Neuronal stem cell (in vitro differentiated cells): ENCODE results near the gene CAPG.

Experiments
- DNase-seq: peaks from one replicate; pipeline ENCODE4 v3.0.0-alpha.2; 2013; ENCODE audit warnings: low spot score
- H2AFZ ChIP-seq: one replicate; pipeline ENCODE4 v1.6.1; 2013; ENCODE audit warnings: mild to moderate bottlenecking, low read length, inconsistent platforms
- H2AK5ac ChIP-seq: 2 replicates; pipeline ENCODE4 v1.6.1; 2013; ENCODE audit warnings: low read depth, mild to moderate bottlenecking, inconsistent platforms, low read length, moderate library complexity, mixed read lengths
- H2BK120ac ChIP-seq: 2 replicates; pipeline ENCODE4 v1.6.1; 2013; ENCODE audit warnings: low read depth, mild to moderate bottlenecking, inconsistent platforms, low read length, moderate library complexity, mixed read lengths
- H2BK12ac ChIP-seq: one replicate; pipeline ENCODE4 v1.6.1; 2013; ENCODE audit warnings: low read length, inconsistent platforms
- H2BK15ac ChIP-seq: 2 replicates; pipeline ENCODE4 v1.6.1; 2013; ENCODE audit warnings: mild to moderate bottlenecking, low read length, inconsistent platforms, mixed read lengths
- H2BK5ac ChIP-seq: one replicate; pipeline ENCODE4 v1.6.1; 2013; ENCODE audit warnings: inconsistent platforms, mild to moderate bottlenecking, low read length, moderate library complexity
- H3K14ac ChIP-seq: one replicate; pipeline ENCODE4 v1.6.1; 2013; ENCODE audit warnings: low read length, inconsistent platforms
- H3K18ac ChIP-seq: 2 replicates; pipeline ENCODE4 v1.6.1; 2013; ENCODE audit warnings: low read length, inconsistent platforms
- H3K23ac ChIP-seq: 2 replicates; pipeline ENCODE4 v1.6.1; 2013; ENCODE audit warnings: low read depth, mild to moderate bottlenecking, mixed read lengths, low read length, inconsistent platforms; ENCODE audit not compliant: poor library complexity
- H3K27ac ChIP-seq: replicated peaks from 3 replicates; pipeline ENCODE4 v1.5.1; 2013; ENCODE audit warnings: low read length, inconsistent platforms
- H3K27me3 ChIP-seq, 3 experiments: 2 replicates each; pipeline ENCODE4 v1.6.1; 2013; ENCODE audit warnings: low read length in 3 of 3, mild to moderate bottlenecking in 2 of 3, inconsistent platforms in 1 of 3, low read depth in 1 of 3, mixed read lengths in 1 of 3, moderate library complexity in 1 of 3; ENCODE audit not compliant: control insufficient read depth in 3 of 3, insufficient read depth in 3 of 3
- H3K36me3 ChIP-seq, 2 donors: replicated peaks in 1 of 2; 2 replicates each; pipeline ENCODE4 v1.6.1; 2013; ENCODE audit warnings: low read length in 2 of 2; ENCODE audit not compliant: control insufficient read depth in 2 of 2, insufficient read depth in 2 of 2
- H3K4ac ChIP-seq: 2 replicates; pipeline ENCODE4 v1.6.1; 2013; ENCODE audit warnings: inconsistent platforms, mild to moderate bottlenecking, low read length, moderate library complexity
- H3K4me1 ChIP-seq, 2 donors: 1 replicate in 1 of 2; 2 replicates in 1 of 2; pipeline ENCODE4 v1.6.1; 2013; ENCODE audit warnings: low read length in 2 of 2, low read depth in 1 of 2; ENCODE audit not compliant: control insufficient read depth in 2 of 2, insufficient read depth in 1 of 2
- H3K4me2 ChIP-seq: one replicate; pipeline ENCODE4 v1.6.1; 2013; ENCODE audit warnings: mild to moderate bottlenecking, low read length, inconsistent platforms; ENCODE audit not compliant: insufficient read depth, poor library complexity, severe bottlenecking
- H3K4me3 ChIP-seq, 2 donors: 2 replicates each; pipeline ENCODE4 v1.5.1; 2013; ENCODE audit warnings: low read length in 2 of 2, mild to moderate bottlenecking in 2 of 2, inconsistent platforms in 1 of 2, moderate library complexity in 1 of 2
- H3K79me1 ChIP-seq: one replicate; pipeline ENCODE4 v1.6.1; 2013; ENCODE audit warnings: low read depth, mild to moderate bottlenecking, inconsistent platforms, low read length, moderate library complexity
- H3K9ac ChIP-seq: one replicate; pipeline ENCODE4 v1.6.1; 2013; ENCODE audit warnings: mild to moderate bottlenecking, low read depth, low read length, inconsistent platforms; ENCODE audit not compliant: poor library complexity
- H3K9me3 ChIP-seq, 2 donors: replicated peaks in 1 of 2; 2 replicates each; pipeline versions ENCODE3 to v1.6.1; 2013; ENCODE audit warnings: low read length in 2 of 2, mild to moderate bottlenecking in 2 of 2, inconsistent platforms in 1 of 2, low read depth in 1 of 2, mixed read lengths in 1 of 2, moderate library complexity in 1 of 2; ENCODE audit not compliant: control insufficient read depth in 2 of 2, insufficient read depth in 1 of 2
- H4K8ac ChIP-seq: one replicate; pipeline ENCODE4 v1.6.1; 2013; ENCODE audit warnings: low read depth, mild to moderate bottlenecking, inconsistent platforms, low read length, moderate library complexity
- H4K91ac ChIP-seq: one replicate; pipeline ENCODE4 v1.6.1; 2013; ENCODE audit warnings: low read length, low read depth, mild to moderate bottlenecking, inconsistent platforms; ENCODE audit not compliant: poor library complexity
- WGBS, 2 donors: extraction: QIAGEN DNeasy Blood & Tissue Kit; methylation state at CpG; one replicate each; pipeline ENCODE4 v1.1.7; 2013; ENCODE audit warnings: missing lambda C conversion rate in 2 of 2, mixed read lengths in 1 of 2; ENCODE audit not compliant: insufficient read length in 2 of 2, insufficient replicate concordance in 1 of 2; ENCODE audit errors: extremely low coverage in 2 of 2; 5-methylcytosine and 5-hydroxymethylcytosine counted together

CAPG gene

DNA sequence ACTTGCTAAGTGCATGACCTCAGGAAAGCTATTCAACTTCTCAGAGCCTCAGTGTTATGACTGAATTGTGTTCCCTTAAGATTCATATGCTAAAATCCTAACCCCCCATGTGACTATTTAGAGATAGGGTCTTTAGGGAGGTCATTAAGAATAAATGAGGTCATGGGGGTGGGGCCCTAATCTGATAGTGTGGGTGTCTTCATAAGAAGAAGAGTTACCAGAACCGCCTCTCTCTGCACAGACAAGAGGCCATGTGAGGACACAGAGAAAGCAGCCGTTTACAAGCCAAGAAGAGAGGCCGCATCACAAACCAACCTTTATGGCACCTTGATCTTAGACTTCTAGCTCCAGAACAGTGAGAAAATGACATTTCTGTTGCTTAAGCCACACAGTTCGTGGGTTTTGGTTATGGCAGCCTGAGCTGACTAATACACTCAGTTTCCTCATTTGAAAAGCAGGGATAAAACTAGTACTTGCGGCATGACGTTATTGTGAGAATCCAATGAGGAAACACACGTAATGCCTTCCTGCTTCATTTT is 18.2 kb upstream of the CAPG start:
- no CpG with 5 or more reads among the region's 7 CpGs for WGBS, 2 donors
- Histone ChIP-seq H3K27ac (no peak overlapping the region), H3K4me2 (no peak overlapping the region)

DNA sequence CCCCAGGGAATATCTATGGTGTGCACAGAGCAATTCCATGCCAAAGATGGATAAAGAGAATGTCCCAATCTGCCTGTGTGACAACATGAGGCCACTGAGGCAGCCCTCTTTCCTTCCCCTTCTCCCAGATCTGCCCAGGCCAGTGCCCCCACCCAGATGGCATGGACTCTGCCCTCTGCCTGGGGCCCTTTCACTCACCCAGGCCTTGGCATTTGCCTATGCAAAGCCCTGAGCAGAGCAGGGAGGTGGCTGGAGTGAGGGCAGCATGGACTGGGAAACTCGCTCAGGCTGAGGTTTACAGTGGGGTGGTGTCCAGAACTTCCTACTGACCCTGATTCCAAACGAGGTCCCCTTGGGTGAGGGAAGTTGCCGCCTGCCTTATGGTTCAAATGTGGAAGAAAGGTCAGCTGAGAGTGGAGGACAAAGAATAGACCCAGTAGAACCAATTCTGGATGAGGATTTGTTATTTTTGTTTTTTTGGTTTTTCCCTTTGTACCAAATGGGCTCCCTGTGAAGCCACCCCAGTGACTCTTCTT is 17.2 kb upstream of the CAPG start:
- Histone ChIP-seq H2BK5ac (no peak overlapping the region), H3K36me3 (no peaks in the 10 kb centered on the region), H3K4me3 (no peak overlapping the region), H3K4me1 (peaks cover 19 to 32% of the 10 kb centered on the region in 2 donors), H3K9me3 (no peaks in the 10 kb centered on the region), H2AFZ (no peak overlapping the region), H4K91ac (no peak overlapping the region), H3K4me2 (no peak overlapping the region), H3K9ac (no peak overlapping the region), H3K27me3 (peaks cover 0 to 8% (median 0%) of the 10 kb centered on the region in 3 experiments), H2BK15ac (peak overlapping the region; percentile 42), H3K4ac (no peak overlapping the region), H4K8ac (no peak overlapping the region), H3K27ac (no peak overlapping the region), H3K18ac (no peak overlapping the region), H3K14ac (no peak overlapping the region), H2BK120ac (no peak overlapping the region), H3K79me1 (no peaks in the 10 kb centered on the region), H2AK5ac (peak overlapping the region; percentile 91), H2BK12ac (no peak overlapping the region), H3K23ac (peak overlapping the region; percentile 52)
- no CpG with 5 or more reads among the region's 3 CpGs for WGBS, 2 donors
- no peak for DNase-seq

More for the DNA sequence above, 18.2 kb upstream of the CAPG start:
- no peak overlapping the region for H3K23ac ChIP-seq
- H4K91ac ChIP-seq, result no peak overlapping the region
- no peak overlapping the region for H3K9ac ChIP-seq
- H3K4me1 ChIP-seq, result peaks cover 21 to 37% of the 10 kb centered on the region in 2 donors
- H3K27me3 ChIP-seq, result peaks cover 0 to 8% (median 0%) of the 10 kb centered on the region in 3 experiments
- H2BK120ac ChIP-seq, result no peak overlapping the region
- H4K8ac ChIP-seq, result no peak overlapping the region
- no peak overlapping the region for H2BK5ac ChIP-seq
- H3K79me1 ChIP-seq, result no peaks in the 10 kb centered on the region
- H3K4ac ChIP-seq, result no peak overlapping the region
- H3K4me3 ChIP-seq, result no peak overlapping the region
- H3K18ac ChIP-seq, result no peak overlapping the region
- H3K36me3 ChIP-seq, result no peaks in the 10 kb centered on the region
- H2BK12ac ChIP-seq, result no peak overlapping the region
- no peak overlapping the region for H2AK5ac ChIP-seq
- no peak overlapping the region for H2BK15ac ChIP-seq
- H3K9me3 ChIP-seq, result no peaks in the 10 kb centered on the region
- no peak for DNase-seq
- H3K14ac ChIP-seq, result no peak overlapping the region
- H2AFZ ChIP-seq, result peak overlapping the region; percentile 12

DNA sequence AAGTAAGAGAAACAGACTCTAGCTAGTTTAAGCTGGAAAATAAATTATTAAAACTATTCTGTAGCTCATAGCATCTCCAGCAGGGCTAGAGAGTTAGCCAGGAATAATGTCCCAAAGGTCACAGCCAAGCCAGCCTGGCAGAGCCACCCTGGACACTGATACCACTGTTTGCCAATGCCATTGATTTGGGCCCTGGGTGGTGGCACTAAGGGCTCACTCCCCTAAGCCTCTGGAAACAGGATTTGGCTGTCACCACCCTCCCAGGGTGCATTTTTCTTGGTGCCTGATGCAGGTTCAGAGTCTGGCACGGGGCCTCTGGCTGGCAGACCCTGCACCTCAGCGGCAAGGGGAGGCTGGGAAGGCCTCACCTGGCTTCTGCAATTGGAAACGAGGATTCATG is 15.4 kb upstream of the CAPG start:
- Histone ChIP-seq H3K79me1 (no peaks in the 10 kb centered on the region), H3K4me1 (peaks cover 15 to 27% of the 10 kb centered on the region in 2 donors), H3K4me2 (no peak overlapping the region), H3K9me3 (no peaks in the 10 kb centered on the region), H3K27me3 (peaks cover 0 to 8% (median 0%) of the 10 kb centered on the region in 3 experiments), H3K9ac (no peak overlapping the region), H2AFZ (no peak overlapping the region), H2BK15ac (peak overlapping the region; percentile 68), H4K91ac (no peak overlapping the region), H3K4me3 (no peak overlapping the region), H2BK120ac (no peak overlapping the region), H3K14ac (no peak overlapping the region), H3K23ac (no peak overlapping the region), H3K4ac (no peak overlapping the region), H2AK5ac (peak overlapping the region; percentile 88), H4K8ac (no peak overlapping the region), H2BK5ac (no peak overlapping the region), H3K18ac (peak overlapping the region; percentile 18), H2BK12ac (no peak overlapping the region), H3K27ac (no peak overlapping the region), H3K36me3 (no peaks in the 10 kb centered on the region)
- no CpG with 5 or more reads among the region's 3 CpGs for WGBS, 2 donors
- DNase-seq, result no peak

DNA sequence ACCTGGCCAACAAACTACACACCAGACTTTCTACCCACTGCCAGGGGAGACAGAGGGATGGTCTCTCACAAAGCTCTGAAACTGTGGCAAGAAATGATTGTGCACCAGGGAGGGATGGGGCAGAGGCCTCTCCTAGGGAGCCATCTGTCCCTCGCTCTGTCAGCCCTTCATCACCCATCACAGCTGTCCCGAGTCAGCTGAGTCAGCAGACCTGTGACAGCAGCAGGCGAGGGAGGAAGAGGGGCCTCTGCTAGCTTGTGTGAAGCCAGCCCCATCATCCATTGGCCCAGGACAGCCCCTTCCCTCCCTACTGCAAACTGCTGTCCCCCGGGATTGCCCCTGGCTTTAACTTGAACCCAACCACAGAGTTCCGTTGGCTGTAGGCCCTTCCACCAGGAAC is 13.4 kb upstream of the CAPG start:
- no peak overlapping the region for H3K27ac ChIP-seq
- H3K14ac ChIP-seq, result no peak overlapping the region
- H3K27me3 ChIP-seq, result peaks cover 0 to 8% (median 0%) of the 10 kb centered on the region in 3 experiments
- no peak overlapping the region for H3K4ac ChIP-seq
- DNase-seq, result no peak
- no peak overlapping the region for H4K91ac ChIP-seq
- H2AK5ac ChIP-seq, result peak overlapping the region; percentile 53
- no peak overlapping the region for H2BK120ac ChIP-seq
- H3K4me1 ChIP-seq, result peaks cover 10 to 18% of the 10 kb centered on the region in 2 donors
- no peak overlapping the region for H2BK12ac ChIP-seq
- H4K8ac ChIP-seq, result no peak overlapping the region
- no peaks in the 10 kb centered on the region for H3K79me1 ChIP-seq
- H3K4me3 ChIP-seq, result no peak overlapping the region
- no peak overlapping the region for H2BK15ac ChIP-seq
- no peaks in the 10 kb centered on the region for H3K9me3 ChIP-seq
- no peak overlapping the region for H2BK5ac ChIP-seq
- peak overlapping the region; percentile 24 for H2AFZ ChIP-seq
- peak overlapping the region; percentile 34 for H3K9ac ChIP-seq
- no peaks in the 10 kb centered on the region for H3K36me3 ChIP-seq
- peak overlapping the region; percentile 41 for H3K18ac ChIP-seq
- no peak overlapping the region for H3K4me2 ChIP-seq
- no CpG with 5 or more reads among the region's 5 CpGs for WGBS, 2 donors
- H3K23ac ChIP-seq, result no peak overlapping the region
